ENCODE data around the gene APBB2. TPM values are rescaled to one million over a fixed set of nuclear protein-coding genes. Genes with fewer than 3 reads are reported as not detected.

The APBB2 gene
- total RNA-seq, 1 experiment from 2014 or later: 49.0 TPM

DNA sequence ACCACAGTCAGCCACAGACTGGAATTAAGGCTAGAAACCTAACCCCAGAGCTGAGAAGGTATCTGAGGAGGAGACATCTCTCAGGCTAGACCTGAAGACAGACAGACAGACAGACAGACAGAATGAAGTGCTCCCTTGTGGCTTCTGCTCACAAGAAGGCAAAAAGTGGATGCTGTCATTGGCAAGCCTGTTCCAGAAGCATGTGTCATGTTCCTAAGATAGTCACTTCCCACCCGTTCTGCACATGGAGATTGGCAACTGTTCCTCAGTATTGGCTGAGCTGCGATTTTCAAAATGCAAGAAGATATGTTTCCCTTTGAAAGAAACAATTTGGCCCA is 298.2 kb downstream of the APBB2 start:
- POLR2A ChIA-PET: no interaction called here
- ATAC-seq (no peak), DNase-seq (ENCODE audit: low spot score) (no peak)
- Mint-ChIP-seq H3K4me3 (no peak overlapping the region), H3K9me3 (peaks cover 4% of the 10 kb centered on the region; the same call in 1 of the 2 replicates), H3K4me1 (peaks cover 22% of the 10 kb centered on the region), H3K36me3 (no peaks in the 10 kb centered on the region), H3K27ac (no peak overlapping the region), H3K27me3 (ENCODE audit: low read depth) (no peaks in the 10 kb centered on the region)
- CTCF ChIA-PET: interaction anchor here (0.9 to 2.4 kb wide), 3 partner anchors 8 to 325 kb away, joined by 4 to 11 read pairs (median 4); no protein-coding TSS in a partner anchor
- TF ChIP-seq, protein P1, sequence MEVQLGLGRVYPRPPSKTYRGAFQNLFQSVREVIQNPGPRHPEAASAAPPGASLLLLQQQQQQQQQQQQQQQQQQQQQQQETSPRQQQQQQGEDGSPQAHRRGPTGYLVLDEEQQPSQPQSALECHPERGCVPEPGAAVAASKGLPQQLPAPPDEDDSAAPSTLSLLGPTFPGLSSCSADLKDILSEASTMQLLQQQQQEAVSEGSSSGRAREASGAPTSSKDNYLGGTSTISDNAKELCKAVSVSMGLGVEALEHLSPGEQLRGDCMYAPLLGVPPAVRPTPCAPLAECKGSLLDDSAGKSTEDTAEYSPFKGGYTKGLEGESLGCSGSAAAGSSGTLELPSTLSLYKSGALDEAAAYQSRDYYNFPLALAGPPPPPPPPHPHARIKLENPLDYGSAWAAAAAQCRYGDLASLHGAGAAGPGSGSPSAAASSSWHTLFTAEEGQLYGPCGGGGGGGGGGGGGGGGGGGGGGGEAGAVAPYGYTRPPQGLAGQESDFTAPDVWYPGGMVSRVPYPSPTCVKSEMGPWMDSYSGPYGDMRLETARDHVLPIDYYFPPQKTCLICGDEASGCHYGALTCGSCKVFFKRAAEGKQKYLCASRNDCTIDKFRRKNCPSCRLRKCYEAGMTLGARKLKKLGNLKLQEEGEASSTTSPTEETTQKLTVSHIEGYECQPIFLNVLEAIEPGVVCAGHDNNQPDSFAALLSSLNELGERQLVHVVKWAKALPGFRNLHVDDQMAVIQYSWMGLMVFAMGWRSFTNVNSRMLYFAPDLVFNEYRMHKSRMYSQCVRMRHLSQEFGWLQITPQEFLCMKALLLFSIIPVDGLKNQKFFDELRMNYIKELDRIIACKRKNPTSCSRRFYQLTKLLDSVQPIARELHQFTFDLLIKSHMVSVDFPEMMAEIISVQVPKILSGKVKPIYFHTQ (CRISPR knock-in tag; IDR thresholded peaks at IDR 0.05): no peak
- TF ChIP-seq EMX1 (CRISPR knock-in tag; IDR thresholded peaks at IDR 0.05) (no peak), ZNF317 (CRISPR knock-in tag; IDR thresholded peaks at IDR 0.05; ENCODE audit: borderline replicate concordance, low read depth) (no peak), GABPB1 (CRISPR knock-in tag; IDR thresholded peaks at IDR 0.05) (no peak), JAZF1 (CRISPR knock-in tag; IDR thresholded peaks at IDR 0.05) (no peak), CBFB (CRISPR knock-in tag; IDR thresholded peaks at IDR 0.05; ENCODE audit: low read depth) (no peak), ZNF263 (CRISPR knock-in tag; IDR thresholded peaks at IDR 0.05; ENCODE audit: low read depth) (no peak), FOXP1 (CRISPR knock-in tag; IDR thresholded peaks at IDR 0.05; ENCODE audit: borderline replicate concordance) (no peak), TEAD1 (CRISPR knock-in tag; IDR thresholded peaks at IDR 0.05) (no peak), FOXJ3 (CRISPR knock-in tag; IDR thresholded peaks at IDR 0.05; ENCODE audit: borderline replicate concordance) (no peak)
- TF ChIP-seq, protein P2, sequence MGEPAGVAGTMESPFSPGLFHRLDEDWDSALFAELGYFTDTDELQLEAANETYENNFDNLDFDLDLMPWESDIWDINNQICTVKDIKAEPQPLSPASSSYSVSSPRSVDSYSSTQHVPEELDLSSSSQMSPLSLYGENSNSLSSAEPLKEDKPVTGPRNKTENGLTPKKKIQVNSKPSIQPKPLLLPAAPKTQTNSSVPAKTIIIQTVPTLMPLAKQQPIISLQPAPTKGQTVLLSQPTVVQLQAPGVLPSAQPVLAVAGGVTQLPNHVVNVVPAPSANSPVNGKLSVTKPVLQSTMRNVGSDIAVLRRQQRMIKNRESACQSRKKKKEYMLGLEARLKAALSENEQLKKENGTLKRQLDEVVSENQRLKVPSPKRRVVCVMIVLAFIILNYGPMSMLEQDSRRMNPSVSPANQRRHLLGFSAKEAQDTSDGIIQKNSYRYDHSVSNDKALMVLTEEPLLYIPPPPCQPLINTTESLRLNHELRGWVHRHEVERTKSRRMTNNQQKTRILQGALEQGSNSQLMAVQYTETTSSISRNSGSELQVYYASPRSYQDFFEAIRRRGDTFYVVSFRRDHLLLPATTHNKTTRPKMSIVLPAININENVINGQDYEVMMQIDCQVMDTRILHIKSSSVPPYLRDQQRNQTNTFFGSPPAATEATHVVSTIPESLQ (CRISPR knock-in tag; IDR thresholded peaks at IDR 0.05): no peak
- TF ChIP-seq, protein P3, sequence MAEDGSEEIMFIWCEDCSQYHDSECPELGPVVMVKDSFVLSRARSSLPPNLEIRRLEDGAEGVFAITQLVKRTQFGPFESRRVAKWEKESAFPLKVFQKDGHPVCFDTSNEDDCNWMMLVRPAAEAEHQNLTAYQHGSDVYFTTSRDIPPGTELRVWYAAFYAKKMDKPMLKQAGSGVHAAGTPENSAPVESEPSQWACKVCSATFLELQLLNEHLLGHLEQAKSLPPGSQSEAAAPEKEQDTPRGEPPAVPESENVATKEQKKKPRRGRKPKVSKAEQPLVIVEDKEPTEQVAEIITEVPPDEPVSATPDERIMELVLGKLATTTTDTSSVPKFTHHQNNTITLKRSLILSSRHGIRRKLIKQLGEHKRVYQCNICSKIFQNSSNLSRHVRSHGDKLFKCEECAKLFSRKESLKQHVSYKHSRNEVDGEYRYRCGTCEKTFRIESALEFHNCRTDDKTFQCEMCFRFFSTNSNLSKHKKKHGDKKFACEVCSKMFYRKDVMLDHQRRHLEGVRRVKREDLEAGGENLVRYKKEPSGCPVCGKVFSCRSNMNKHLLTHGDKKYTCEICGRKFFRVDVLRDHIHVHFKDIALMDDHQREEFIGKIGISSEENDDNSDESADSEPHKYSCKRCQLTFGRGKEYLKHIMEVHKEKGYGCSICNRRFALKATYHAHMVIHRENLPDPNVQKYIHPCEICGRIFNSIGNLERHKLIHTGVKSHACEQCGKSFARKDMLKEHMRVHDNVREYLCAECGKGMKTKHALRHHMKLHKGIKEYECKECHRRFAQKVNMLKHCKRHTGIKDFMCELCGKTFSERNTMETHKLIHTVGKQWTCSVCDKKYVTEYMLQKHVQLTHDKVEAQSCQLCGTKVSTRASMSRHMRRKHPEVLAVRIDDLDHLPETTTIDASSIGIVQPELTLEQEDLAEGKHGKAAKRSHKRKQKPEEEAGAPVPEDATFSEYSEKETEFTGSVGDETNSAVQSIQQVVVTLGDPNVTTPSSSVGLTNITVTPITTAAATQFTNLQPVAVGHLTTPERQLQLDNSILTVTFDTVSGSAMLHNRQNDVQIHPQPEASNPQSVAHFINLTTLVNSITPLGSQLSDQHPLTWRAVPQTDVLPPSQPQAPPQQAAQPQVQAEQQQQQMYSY (CRISPR knock-in tag; IDR thresholded peaks at IDR 0.05): no peak

DNA sequence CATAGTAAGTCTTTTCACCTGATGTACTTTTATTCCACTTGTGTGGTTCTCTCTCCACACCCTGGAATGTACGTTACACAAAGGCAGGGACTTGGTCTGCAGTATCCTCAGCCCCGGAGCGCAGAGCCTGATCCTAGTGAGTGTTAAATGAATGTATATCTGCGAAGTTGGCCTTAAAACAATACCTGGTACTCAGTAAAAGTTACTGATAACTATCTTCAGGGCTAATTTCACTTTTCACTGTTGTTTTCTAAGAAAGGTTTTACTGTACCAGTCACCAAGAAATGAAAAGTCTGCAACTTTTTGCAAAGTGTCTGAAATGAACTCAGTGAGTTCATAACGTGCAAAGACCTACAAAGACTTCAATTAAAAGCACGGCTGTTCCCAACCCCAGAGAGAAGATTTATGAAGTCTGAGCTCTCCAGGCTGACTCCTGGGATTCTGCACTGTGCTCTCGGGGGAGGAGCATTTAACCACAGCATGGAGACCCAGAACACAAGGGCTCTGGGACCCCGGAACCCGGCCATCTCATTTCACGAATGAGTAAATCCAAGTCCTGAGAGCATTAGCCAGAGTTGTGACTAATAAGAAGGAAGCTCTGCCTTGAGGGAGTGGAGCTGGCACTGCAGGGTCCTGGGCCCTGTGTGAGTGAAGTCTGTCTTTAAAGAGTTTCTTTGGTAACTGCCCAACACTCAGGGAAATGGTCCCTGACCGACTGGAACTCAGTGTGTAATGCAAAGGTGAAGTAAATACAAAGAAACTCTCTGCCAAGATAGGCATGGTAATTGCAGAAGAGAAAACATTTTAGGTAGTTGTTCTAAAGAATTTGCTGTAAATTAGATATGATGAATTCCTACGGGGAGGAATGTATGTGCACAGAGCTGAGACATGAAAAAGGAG is 298.8 kb downstream of the APBB2 start:
- Mint-ChIP-seq H3K9me3 (peaks cover 4% of the 10 kb centered on the region; the same call in 1 of the 2 replicates), H3K4me3 (no peak overlapping the region), H3K4me1 (peaks cover 22% of the 10 kb centered on the region), H3K36me3 (no peaks in the 10 kb centered on the region), H3K27me3 (ENCODE audit: low read depth) (no peaks in the 10 kb centered on the region), H3K27ac (no peak overlapping the region; the same call in 1 of the 2 replicates)
- no peak for DNase-seq (ENCODE audit: low spot score)
- POLR2A ChIA-PET: no interaction called here
- ATAC-seq: no peak
- CTCF ChIA-PET: interaction anchor here (0.9 to 2.4 kb wide), 3 partner anchors 9 to 325 kb away, joined by 4 to 11 read pairs (median 4); no protein-coding TSS in a partner anchor
- TF ChIP-seq NR2C2 (CRISPR knock-in tag; IDR thresholded peaks at IDR 0.05) (no peak), JAZF1 (CRISPR knock-in tag; IDR thresholded peaks at IDR 0.05) (no peak), ZNF121 (CRISPR knock-in tag; IDR thresholded peaks at IDR 0.05) (no peak), OVOL2 (CRISPR knock-in tag; IDR thresholded peaks at IDR 0.05; ENCODE audit: borderline replicate concordance) (no peak), ZNF138 (CRISPR knock-in tag; conservative IDR thresholded peaks at IDR 0.05) (no peak), PRRX2 (CRISPR knock-in tag; IDR thresholded peaks at IDR 0.05) (no peak), MXD4 (CRISPR knock-in tag; IDR thresholded peaks at IDR 0.05; ENCODE audit: borderline replicate concordance) (no peak), HMGA2 (CRISPR knock-in tag; IDR thresholded peaks at IDR 0.05) (no peak), ATF1 (CRISPR knock-in tag; IDR thresholded peaks at IDR 0.05) (no peak), FOXJ3 (CRISPR knock-in tag; IDR thresholded peaks at IDR 0.05; ENCODE audit: borderline replicate concordance) (no peak), SOX15 (CRISPR knock-in tag; IDR thresholded peaks at IDR 0.05) (no peak), NFYB (CRISPR knock-in tag; conservative IDR thresholded peaks at IDR 0.05; ENCODE audit: low read depth) (no peak)
- TF ChIP-seq, protein P4, sequence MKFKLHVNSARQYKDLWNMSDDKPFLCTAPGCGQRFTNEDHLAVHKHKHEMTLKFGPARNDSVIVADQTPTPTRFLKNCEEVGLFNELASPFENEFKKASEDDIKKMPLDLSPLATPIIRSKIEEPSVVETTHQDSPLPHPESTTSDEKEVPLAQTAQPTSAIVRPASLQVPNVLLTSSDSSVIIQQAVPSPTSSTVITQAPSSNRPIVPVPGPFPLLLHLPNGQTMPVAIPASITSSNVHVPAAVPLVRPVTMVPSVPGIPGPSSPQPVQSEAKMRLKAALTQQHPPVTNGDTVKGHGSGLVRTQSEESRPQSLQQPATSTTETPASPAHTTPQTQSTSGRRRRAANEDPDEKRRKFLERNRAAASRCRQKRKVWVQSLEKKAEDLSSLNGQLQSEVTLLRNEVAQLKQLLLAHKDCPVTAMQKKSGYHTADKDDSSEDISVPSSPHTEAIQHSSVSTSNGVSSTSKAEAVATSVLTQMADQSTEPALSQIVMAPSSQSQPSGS (CRISPR knock-in tag; IDR thresholded peaks at IDR 0.05; ENCODE audit: borderline replicate concordance, low read depth): no peak
